ENCODE results near the gene OR5K4.

- no peak for TF ChIP-seq PBX3 (IDR thresholded peaks at IDR 0.05)
- no peak for TF ChIP-seq CTCF (IDR thresholded peaks at IDR 0.05)
- no peak for TF ChIP-seq CEBPB (IDR thresholded peaks at IDR 0.05)
- TF ChIP-seq EP300 (IDR thresholded peaks at IDR 0.05) = no peak
- no peak for TF ChIP-seq JUN (IDR thresholded peaks at IDR 0.05)
- no peak for TF ChIP-seq CBX2 (IDR thresholded peaks at IDR 0.05; ENCODE audit: borderline replicate concordance, low read depth)
Measured at GRCh38 chr3:98404010-98404409, 50.4 kb downstream of the OR5K4 start.

Measured in A549 (cell line).